HG03108 (cell line): ENCODE results near the gene PALS2.
A peak's percentile ranks its signal among the peaks of the same experiment; 100 is the strongest.

Experiments
- ATAC-seq: cut with Tn5 transposase; IDR thresholded peaks from one replicate; pipeline ENCODE4 v1.9.1; 2021; ENCODE audit warnings: moderate library complexity; ENCODE audit not compliant: unreplicated experiment

PALS2 gene

DNA sequence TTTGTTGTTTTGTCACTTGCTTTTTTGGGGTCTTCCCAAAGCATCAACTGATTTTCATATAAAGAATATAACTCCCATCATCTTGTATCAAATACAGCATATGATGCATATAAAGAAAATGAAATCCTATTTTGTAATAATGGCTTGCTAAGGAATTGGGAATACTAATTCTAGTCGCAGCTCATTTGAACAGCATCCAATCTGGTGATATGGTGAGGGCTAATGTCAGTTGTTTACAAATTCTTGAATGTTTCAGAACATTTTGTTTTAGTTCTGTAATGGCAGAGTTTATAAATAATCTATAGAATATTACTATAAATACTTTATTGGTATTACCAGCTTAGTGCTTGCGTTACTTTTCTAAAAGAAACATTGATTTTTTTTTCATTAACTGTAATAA lies 8.9 kb downstream of the PALS2 start:
- ATAC-seq: no peak

DNA sequence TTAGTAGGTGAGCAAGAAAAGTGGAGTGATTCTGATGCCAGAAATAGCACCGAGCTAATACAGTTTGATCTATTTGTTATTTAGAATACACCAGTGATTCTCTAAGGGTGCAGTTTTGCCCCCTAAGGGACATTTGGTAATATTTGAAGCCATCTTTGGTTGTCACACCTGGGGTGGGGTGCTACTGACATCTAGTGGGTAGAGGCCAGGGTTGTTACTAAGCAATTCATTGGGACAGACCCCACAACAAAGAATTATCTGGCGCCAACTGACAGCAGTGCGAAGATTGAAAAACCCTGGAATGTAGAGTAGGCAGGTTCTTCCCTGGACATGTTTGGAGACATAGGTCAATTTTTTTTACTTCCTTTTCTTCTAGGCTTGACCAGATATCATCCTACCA lies 14.6 kb downstream of the PALS2 start:
- peak; percentile 59 for ATAC-seq

DNA sequence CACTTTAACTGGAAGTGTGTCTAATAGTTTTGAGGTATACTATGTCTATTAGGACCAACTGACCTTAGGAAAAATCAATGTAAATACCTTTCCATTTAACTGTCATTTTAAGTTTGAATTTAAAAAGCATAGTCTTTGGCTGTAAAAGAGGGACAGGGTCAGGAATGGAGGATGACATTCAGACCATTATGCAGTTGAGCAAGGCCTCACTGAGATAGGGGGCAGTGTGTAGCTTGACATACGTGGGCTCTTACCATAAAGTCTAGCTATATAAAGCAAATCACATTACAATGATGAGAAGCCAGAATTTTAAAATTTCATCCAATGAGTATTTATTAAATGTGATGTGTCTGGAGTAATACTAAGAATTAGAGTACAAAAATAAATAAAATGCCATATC lies 17.9 kb downstream of the PALS2 start:
- ATAC-seq: no peak

DNA sequence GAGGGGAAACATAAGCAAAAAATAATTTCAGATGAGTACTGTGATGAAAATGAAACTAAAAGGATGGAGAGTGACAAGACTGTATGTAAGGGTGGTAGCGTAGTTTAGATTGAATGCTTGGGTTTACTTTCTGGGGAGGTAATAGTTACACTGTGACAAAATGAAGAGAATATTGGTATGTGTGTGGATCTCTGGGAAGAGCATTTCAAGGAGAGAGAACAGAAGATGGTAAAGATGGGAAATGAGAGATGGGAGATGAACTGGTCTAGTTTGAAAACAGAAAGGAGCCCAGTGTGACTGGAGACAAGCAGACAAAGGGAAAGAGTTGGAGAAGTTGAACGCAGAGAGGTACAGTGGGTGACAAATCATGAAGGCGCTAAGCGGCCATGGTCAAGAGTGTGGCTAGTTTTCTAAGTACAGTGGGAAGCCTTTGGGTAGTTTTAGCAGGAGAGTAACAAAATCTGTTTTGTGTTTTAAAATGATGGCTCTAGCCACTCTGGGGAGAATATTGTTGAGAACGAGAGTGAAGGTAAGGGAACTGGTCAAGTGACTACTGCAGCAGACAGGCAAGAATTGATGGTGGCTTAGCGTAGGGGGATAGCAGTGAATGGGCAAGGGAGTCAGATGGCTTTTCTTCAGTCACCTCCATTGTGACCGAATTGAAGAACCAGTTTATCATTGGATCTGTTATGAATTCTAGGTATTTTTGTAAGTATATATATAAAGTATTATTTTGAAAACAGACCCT lies 22.6 kb downstream of the PALS2 start:
- ATAC-seq: peak; percentile 34

DNA sequence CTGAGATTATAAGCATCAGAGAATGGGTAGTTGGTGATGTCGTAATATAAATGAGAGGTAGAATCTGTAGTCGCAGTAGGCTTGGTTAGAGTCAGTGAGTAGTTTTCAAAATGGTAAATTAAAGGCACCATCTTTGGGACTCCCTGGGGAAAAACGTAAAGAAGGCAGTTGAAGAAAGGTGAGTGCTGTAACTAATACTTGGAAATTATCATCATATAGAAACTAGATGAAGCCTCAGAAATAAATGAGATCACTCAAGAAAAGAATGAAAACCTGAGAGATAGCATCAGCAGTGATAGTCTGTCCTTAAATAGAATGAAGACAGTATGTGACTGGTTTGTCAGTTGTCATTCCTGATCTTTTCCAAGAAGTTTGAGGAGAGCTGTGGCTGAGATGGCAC lies 23.8 kb downstream of the PALS2 start:
- ATAC-seq: no peak

DNA sequence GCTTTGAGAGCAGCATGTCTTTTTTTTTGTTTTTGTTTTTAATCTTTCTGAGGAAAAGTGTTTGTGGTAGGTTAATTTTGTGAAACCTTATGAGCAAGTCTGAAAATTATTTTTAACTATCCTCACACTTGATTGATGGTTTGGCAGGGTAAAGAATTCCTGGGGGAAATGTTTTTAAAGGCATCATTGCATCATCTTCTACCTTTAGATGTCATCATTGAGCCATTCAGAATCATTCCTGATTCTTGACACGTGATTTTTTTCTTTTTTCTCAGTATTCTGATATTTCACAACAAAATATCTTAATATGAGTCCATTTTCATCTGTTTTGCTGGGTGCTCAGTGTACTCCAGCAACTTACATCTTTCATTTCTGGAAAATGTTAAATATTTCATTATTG lies 28.3 kb downstream of the PALS2 start:
- no peak for ATAC-seq

DNA sequence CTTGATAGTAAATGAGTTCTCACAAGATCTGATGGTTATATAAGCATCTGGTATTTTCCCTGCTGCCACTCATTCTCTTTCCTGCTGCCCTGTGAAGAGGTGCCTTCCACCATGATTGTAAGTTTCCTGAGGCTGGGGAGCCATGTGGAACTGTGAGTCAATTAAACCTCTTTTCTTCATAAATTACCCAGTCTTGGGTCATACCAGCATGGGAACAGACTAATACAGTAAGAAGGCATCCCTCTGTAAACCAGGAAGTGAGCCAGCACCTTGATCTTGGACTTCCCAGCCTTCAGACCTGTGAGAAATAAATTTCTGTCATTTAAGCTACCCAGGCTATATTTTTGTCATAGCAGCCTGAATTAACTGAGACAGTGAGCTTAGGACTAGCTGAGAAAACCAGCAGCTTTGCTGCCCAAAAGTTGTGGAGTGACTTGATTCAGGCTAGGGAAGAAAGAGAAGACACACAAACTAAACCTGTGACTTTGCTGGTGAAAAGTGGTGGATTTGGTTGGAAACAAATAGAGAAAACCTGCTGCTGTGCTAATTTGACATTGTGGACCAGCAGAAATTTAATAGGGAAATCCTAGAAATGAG lies 29.7 kb downstream of the PALS2 start:
- no peak for ATAC-seq

DNA sequence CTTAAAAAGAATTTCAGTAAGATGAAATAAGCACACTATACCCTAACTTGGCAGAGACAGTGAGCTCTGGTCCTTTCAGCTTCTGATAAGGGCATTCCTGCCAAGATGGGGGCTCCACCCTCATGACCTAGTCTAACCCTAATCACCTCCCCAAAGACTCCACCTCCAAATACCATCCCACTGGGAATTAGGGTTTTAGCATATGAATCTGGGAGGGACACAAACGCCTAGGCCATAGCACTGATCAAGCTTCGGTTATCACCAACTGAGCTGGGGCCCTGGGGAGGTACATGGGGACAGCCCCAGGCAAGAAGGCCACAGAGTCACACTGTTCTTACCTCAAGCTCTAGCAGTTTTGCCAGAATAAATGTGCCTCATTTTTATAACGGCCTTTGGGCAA lies 31.4 kb downstream of the PALS2 start:
- no peak for ATAC-seq

DNA sequence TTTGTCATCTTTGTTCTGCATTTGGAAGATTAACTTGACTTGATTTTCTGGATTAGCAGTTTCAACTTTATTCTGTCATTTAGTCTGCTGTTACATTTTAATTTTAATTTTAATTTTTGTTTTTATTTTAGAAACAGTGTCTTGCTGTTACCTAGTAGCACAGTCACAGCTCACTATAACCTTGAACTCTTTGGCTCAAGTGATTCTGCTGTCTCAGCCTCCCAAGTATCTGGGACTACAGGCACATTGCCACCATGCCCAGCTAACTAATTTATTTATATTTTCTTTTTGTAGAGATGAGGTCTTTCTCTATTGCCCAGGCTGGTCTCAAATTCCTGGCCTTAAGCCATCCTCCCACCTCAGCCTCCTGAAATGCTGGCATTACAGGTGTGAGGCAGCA lies 35.3 kb downstream of the PALS2 start:
- ATAC-seq: no peak

DNA sequence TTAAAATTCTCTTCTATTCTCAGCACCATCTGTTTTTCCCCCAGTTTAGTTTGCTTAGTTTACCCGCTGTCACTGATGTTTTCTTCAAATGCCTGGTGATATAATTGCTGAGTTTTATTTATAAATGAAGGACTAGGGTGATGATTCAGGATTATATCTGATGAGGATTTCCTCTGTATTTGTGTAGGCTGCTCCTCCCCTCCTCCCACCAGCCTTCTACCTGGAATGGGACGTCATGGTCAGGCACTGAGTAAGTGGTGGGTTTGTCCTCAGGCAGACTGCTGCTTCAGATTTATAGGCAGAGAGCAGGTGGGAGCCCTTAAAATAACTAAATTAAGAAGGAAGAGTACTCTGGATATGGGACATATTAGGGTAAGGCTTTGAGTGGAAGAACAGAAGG lies 35.8 kb downstream of the PALS2 start:
- no peak for ATAC-seq

DNA sequence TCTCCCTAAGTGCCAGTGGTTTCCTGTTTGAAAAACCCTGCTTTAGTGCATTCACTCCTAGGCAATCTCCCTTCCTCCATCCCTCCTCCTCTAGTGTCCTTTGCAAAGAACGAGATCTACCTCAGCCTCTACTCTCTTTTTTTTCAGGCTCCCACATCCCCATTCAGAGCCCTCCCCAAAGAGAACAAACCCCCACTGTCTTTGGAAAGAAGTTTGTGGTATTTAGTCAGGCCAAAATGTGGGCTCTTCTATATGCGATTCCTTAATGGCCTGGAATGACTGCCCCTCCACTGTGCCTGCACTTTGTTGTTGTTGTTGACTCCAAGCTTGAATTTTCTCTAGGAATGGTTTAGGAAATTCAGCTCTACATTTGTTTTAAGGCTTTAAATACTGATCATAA lies 36.3 kb downstream of the PALS2 start:
- no peak for ATAC-seq

DNA sequence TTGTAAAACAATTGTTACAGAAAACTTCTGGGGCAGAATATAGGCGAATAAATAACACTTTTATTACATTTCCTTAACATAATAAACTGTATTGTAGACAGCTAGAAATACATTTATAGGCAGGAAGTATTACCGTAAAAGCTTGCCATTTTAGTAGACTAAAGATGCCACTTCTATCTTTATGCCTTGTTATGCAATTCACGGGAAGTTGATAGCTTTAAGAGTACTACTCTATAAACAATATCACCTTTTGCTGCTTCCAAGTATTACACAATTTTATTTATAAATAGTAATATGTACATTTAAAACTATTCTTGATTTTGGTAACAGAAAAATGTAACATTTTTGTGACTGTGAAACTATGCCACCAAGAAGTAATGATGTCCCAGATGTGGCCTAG lies 37.9 kb downstream of the PALS2 start:
- ATAC-seq: no peak

DNA sequence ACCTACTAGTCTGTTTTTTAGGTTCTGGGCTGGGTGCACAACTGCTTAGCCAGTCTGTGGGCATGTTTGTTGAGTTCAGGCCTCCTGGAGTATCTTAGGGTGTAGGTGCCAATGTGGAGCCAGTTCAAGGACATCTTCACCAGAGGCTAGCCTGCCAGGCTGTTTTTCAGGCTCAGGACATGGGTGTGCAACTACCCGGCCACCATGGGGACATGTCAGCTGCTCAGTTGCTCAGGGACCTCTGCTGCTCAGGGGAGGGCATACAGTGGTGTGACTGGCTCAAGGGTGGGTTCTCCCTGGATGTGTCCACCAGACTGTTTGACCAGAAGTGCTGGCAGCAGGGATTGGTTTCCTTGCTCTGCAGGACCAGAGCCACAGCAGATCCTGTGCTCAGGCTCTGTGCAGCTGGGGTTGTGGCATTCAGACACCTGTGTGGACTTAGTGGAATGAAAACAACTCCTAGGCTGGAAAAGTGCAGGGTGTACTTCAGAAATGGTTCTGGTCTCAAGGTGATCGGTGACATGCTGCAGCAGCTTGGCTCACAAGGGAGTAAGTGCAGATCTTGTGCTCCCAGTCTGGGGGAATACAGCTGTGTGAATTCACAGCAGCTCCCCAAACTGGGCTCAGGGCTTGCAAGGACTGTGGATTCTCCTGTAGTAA lies 44.8 kb downstream of the PALS2 start:
- no peak for ATAC-seq

DNA sequence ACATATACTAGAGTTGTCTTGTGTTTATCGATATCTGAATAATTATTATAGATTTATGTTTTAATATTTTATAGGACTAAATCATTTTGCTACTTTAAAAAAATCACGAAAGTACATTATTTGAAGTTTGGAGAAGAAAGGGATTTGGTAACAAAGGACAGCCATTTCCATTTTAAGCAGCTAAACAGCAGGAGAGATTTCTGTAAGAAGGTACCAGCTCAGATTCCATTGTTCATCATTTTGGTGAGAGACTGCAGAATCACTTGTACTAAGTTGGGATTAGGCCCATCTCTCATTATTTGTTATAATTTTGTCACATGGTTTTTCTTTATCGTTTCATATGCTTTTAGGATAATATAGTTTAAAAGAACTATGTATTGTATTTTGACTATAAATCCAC lies 46.7 kb downstream of the PALS2 start:
- no peak for ATAC-seq

DNA sequence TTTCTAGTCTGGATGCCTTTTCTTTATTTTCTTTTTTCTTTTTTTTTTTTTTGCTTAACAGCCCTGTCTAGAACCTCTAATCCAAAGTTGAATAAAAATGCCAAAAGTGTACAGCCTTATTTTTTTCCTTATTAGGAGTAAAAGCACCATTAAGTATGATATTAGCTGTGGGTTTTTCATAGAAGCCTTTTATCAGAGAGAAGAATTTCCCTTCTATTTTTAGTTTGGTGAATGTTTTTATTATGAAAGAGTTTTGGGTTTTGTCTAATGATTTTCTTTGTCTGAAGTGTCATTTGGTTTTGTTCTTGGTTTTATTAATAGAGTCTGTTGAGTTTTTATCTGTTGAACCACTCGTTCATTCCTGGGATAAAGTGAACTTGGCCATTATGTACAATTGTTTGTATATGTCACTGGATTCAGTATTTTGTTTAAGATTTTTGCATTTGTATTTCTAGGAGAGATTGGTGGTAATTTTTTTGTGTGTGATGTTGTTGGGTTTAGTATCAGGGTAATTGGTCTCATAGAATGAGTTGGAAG lies 49.5 kb downstream of the PALS2 start:
- ATAC-seq: no peak
